Measurements from ENCODE around the gene MZF1. TPM values are rescaled to one million over a fixed set of nuclear protein-coding genes. Genes with fewer than 3 reads are reported as not detected.

Gene MZF1
- polyA plus RNA-seq, 4 donors, result 17.5 to 64.0 (median 30.8) TPM

DNA sequence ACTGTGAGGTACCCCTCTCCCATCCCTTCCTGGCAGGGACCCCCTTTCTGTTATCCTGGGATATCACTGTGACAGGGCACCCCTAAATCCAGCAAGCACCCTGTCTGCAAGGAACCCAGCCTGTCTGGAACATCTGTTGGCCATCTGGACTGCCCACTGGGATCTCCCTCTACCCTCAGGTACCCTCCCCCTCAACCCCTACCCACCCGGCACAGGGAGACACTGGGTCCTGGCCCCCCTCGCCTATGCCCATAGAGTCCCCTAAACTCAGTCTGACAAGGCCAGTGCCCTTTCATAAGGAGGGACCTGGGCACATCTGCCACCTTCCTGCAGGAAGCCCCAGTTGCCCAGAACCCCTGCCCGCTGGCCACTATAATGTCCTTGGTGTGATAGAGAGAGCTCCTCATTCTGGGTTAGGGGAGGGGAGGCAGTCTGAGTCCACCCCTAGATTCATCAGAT lies 58.5 kb downstream of the MZF1 start:
- FAIRE-seq (no peak), DNase-seq (no peak)
- Histone ChIP-seq H3K27me3 (ENCODE audit: control insufficient read depth in 3 of 3, insufficient read depth in 3 of 3, low read length in 3 of 3) (no peaks in the 10 kb centered on the region), H3K4me1 (ENCODE audit: control insufficient read depth in 3 of 3, insufficient read depth in 2 of 3, low read depth in 1 of 3, low read length in 2 of 3) (peaks cover 9 to 52% (median 10%) of the 10 kb centered on the region in 3 donors), H3K27ac (ENCODE audit: low read depth in 1 of 3, low read length in 2 of 3) (peak overlapping the region in 1 of 3 donors; percentile 61), H3K4me3 (ENCODE audit: low read depth in 1 of 3, low read length in 3 of 3) (peak overlapping the region in 2 of 3 donors; percentile 23 to 37), H3K36me3 (ENCODE audit: control insufficient read depth in 3 of 3, insufficient read depth in 2 of 3, low read depth in 1 of 3, low read length in 3 of 3) (peaks cover 5 to 56% (median 6%) of the 10 kb centered on the region in 3 donors), H3K9me3 (ENCODE audit: control insufficient read depth in 2 of 2, insufficient read depth in 1 of 2, low read depth in 1 of 2, low read length in 1 of 2) (no peaks in the 10 kb centered on the region)
- WGBS, 3 donors, result 49 to 70% (median 66%) methylated on average over 3 of the region's 3 CpGs

GRCh38 chr19:58513694-58514563 lies 59.2 kb downstream of the MZF1 start:
- Histone ChIP-seq H3K4me3 (ENCODE audit: low read depth in 1 of 3, low read length in 3 of 3) (peak overlapping the region in 2 of 3 donors; percentile 23 to 37), H3K27ac (ENCODE audit: low read depth in 1 of 3, low read length in 2 of 3) (peak overlapping the region; percentile 15 to 86 (median 75))
- no peak for FAIRE-seq

GRCh38 chr19:58513213-58513693 lies 59.9 kb downstream of the MZF1 start:
- DNase-seq (no peak), FAIRE-seq (no peak)
- H3K27ac ChIP-seq (ENCODE audit: low read depth in 1 of 3, low read length in 2 of 3), result peak overlapping the region; percentile 15 to 86 (median 75)
- peaks cover 0 to 3% of the 10 kb centered on the region in 2 donors for H3K9me3 ChIP-seq (ENCODE audit: control insufficient read depth in 2 of 2, insufficient read depth in 1 of 2, low read depth in 1 of 2, low read length in 1 of 2)
- H3K27me3 ChIP-seq (ENCODE audit: control insufficient read depth in 3 of 3, insufficient read depth in 3 of 3, low read length in 3 of 3), result no peaks in the 10 kb centered on the region
- H3K4me1 ChIP-seq (ENCODE audit: control insufficient read depth in 3 of 3, insufficient read depth in 2 of 3, low read depth in 1 of 3, low read length in 2 of 3), result peaks cover 4 to 50% (median 10%) of the 10 kb centered on the region in 3 donors
- WGBS, 3 donors, result 70 to 76% (median 71%) methylated on average over 10 of the region's 10 CpGs
- H3K36me3 ChIP-seq (ENCODE audit: control insufficient read depth in 3 of 3, insufficient read depth in 2 of 3, low read depth in 1 of 3, low read length in 3 of 3), result peaks cover 5 to 55% (median 6%) of the 10 kb centered on the region in 3 donors
- peak overlapping the region in 1 of 3 donors; percentile 24 for H3K4me3 ChIP-seq (ENCODE audit: low read depth in 1 of 3, low read length in 3 of 3)

More at GRCh38 chr19:58513694-58514563, 59.2 kb downstream of the MZF1 start:
- no peaks in the 10 kb centered on the region for H3K9me3 ChIP-seq (ENCODE audit: control insufficient read depth in 2 of 2, insufficient read depth in 1 of 2, low read depth in 1 of 2, low read length in 1 of 2)
- DNase-seq, result peak; percentile 88 to 98
- H3K36me3 ChIP-seq (ENCODE audit: control insufficient read depth in 3 of 3, insufficient read depth in 2 of 3, low read depth in 1 of 3, low read length in 3 of 3), result peaks cover 5 to 56% (median 6%) of the 10 kb centered on the region in 3 donors
- WGBS, 3 donors, result 5 to 9% (median 9%) methylated on average over 31 to 66 of the region's 66 CpGs
- H3K27me3 ChIP-seq (ENCODE audit: control insufficient read depth in 3 of 3, insufficient read depth in 3 of 3, low read length in 3 of 3), result no peaks in the 10 kb centered on the region
- peaks cover 9 to 52% (median 10%) of the 10 kb centered on the region in 3 donors for H3K4me1 ChIP-seq (ENCODE audit: control insufficient read depth in 3 of 3, insufficient read depth in 2 of 3, low read depth in 1 of 3, low read length in 2 of 3)

Other genes starting within 250 kb of the MZF1 start
- 1 to 10 TPM in 2 of 4 donors, under 1 TPM in 2; 0.67 to 3.2 (median 1.0) TPM for gene ZSCAN22, start 246.3 kb downstream of the MZF1 start, polyA plus RNA-seq
- 10 to 100 TPM in 1 of 4 donors, 1 to 10 TPM in 1, under 1 TPM in 1, not detected in 1; 0.64 to 45.9 (median 9.3) TPM for gene A1BG, start 219.8 kb downstream of the MZF1 start, polyA plus RNA-seq
- 1 to 10 TPM in 1 of 4 donors, under 1 TPM in 2, not detected in 1; 0.22 to 2.3 (median 0.82) TPM for gene ZNF497, start 210.6 kb downstream of the MZF1 start, polyA plus RNA-seq
- gene ZNF837, start 192.3 kb downstream of the MZF1 start, polyA plus RNA-seq, result 1 to 10 TPM; 2.9 to 5.3 (median 3.8) TPM
- gene RPS5, start 186.1 kb downstream of the MZF1 start, polyA plus RNA-seq, result 1,000 to 10,000 TPM in 3 of 4 donors, 100 to 1,000 TPM in 1; 863 to 1,751 (median 1,458) TPM
- not detected for gene RNF225, start 177.7 kb downstream of the MZF1 start, polyA plus RNA-seq
- 1 to 10 TPM; 1.8 to 7.6 (median 6.0) TPM for gene ZNF584, start 164.7 kb downstream of the MZF1 start, polyA plus RNA-seq
- gene ZNF132, start 133.2 kb downstream of the MZF1 start, polyA plus RNA-seq, result 1 to 10 TPM in 2 of 4 donors, under 1 TPM in 2; 0.22 to 7.9 (median 0.78) TPM
- gene ZNF324B, start 121.7 kb downstream of the MZF1 start, polyA plus RNA-seq, result 1 to 10 TPM; 1.1 to 4.9 (median 2.1) TPM
- gene ZNF324, start 106.3 kb downstream of the MZF1 start, polyA plus RNA-seq, result 1 to 10 TPM; 3.2 to 5.8 (median 4.2) TPM
- gene ZNF446, start 97.0 kb downstream of the MZF1 start, polyA plus RNA-seq, result 10 to 100 TPM in 1 of 4 donors, 1 to 10 TPM in 3; 7.3 to 11.4 (median 8.6) TPM
- gene SLC27A5, start 61.3 kb downstream of the MZF1 start, polyA plus RNA-seq, result 10 to 100 TPM in 1 of 4 donors, 1 to 10 TPM in 3; 2.2 to 17.0 (median 6.1) TPM
- 10 to 100 TPM in 1 of 4 donors, 1 to 10 TPM in 3; 4.7 to 11.4 (median 6.9) TPM for gene ZBTB45, start 53.5 kb downstream of the MZF1 start, polyA plus RNA-seq
- 100 to 1,000 TPM; 151 to 331 (median 177) TPM for gene TRIM28, start 29.3 kb downstream of the MZF1 start, polyA plus RNA-seq
- 100 to 1,000 TPM; 131 to 384 (median 235) TPM for gene CHMP2A, start 18.2 kb downstream of the MZF1 start, polyA plus RNA-seq
- gene UBE2M, start 14.7 kb downstream of the MZF1 start, polyA plus RNA-seq, result 10 to 100 TPM; 42.7 to 53.4 (median 48.9) TPM